HepG2 (cell line): Measurements from ENCODE around the gene AP2B1. TPM values are rescaled to one million over a fixed set of nuclear protein-coding genes. Genes with fewer than 3 reads are reported as not detected.

Experiments
- ATAD3A ChIP-seq: sonication (generic); formaldehyde crosslinking; IDR thresholded peaks from 2 replicates; pipeline ENCODE4 v1.4.0; 2020; ENCODE audit warnings: missing genetic modification reagents
- CBFB ChIP-seq: sonication (generic); formaldehyde crosslinking; IDR thresholded peaks from 2 replicates; pipeline ENCODE4 v1.4.0; 2020; ENCODE audit warnings: missing genetic modification reagents
- ETV5 ChIP-seq: IDR thresholded peaks from 2 replicates; pipeline ENCODE4 v1.6.1; 2018; ENCODE audit warnings: missing biosample characterization, missing genetic modification reagents, inconsistent platforms, borderline replicate concordance
- KAT8 ChIP-seq: IDR thresholded peaks from 2 replicates; pipeline ENCODE4 v1.6.1; 2016; ENCODE audit warnings: missing genetic modification reagents, missing compliant biosample characterization
- KLF12 ChIP-seq: sonication (generic); formaldehyde crosslinking; IDR thresholded peaks from 2 replicates; pipeline ENCODE4 v1.4.0; 2020; ENCODE audit warnings: missing genetic modification reagents, borderline replicate concordance
- KLF9 ChIP-seq: IDR thresholded peaks from 2 replicates; pipeline ENCODE4 v1.6.1; 2016; ENCODE audit warnings: low read depth
- KMT2B ChIP-seq: IDR thresholded peaks from 2 replicates; pipeline ENCODE4 v1.6.1; 2016; ENCODE audit warnings: missing genetic modification reagents, missing compliant biosample characterization
- NCOA1 ChIP-seq: sonication (generic); formaldehyde crosslinking; IDR thresholded peaks from 2 replicates; pipeline ENCODE4 v1.9.0; 2021; ENCODE audit warnings: missing genetic modification reagents
- NFKB2 ChIP-seq: sonication (generic); formaldehyde crosslinking; IDR thresholded peaks from 2 replicates; pipeline ENCODE4 v1.4.0; 2020; ENCODE audit warnings: missing genetic modification reagents, borderline replicate concordance
- PITX1 ChIP-seq: sonication (generic); formaldehyde crosslinking; IDR thresholded peaks from 2 replicates; pipeline ENCODE4 v1.5.1; 2020; ENCODE audit warnings: mild to moderate bottlenecking, missing genetic modification reagents
- RAD21 ChIP-seq: fragments of 450-650 bp; formaldehyde crosslinking; IDR thresholded peaks from 2 replicates; pipeline ENCODE4 v1.5.0; 2020; ENCODE audit warnings: mild to moderate bottlenecking
- REXO4 ChIP-seq: sonication (generic); formaldehyde crosslinking; IDR thresholded peaks from 2 replicates; pipeline ENCODE4 v1.8.0; 2022; ENCODE audit warnings: missing genetic modification reagents, mild to moderate bottlenecking, borderline replicate concordance
- RFXAP ChIP-seq: sonication (generic); formaldehyde crosslinking; IDR thresholded peaks from 2 replicates; pipeline ENCODE4 v1.4.0; 2020; ENCODE audit warnings: missing genetic modification reagents, borderline replicate concordance
- SIN3A ChIP-seq: IDR thresholded peaks from 2 replicates; pipeline ENCODE4 v1.6.1; 2011; ENCODE audit warnings: low read depth, mild to moderate bottlenecking, control low read depth, low read length, borderline replicate concordance
- ZNF207 ChIP-seq: fragments of 450-650 bp; IDR thresholded peaks from 2 replicates; pipeline ENCODE4 v1.6.1; 2016; ENCODE audit warnings: antibody characterized with exemption, borderline replicate concordance
- ZNF567 ChIP-seq: sonication (generic); formaldehyde crosslinking; IDR thresholded peaks from 2 replicates; pipeline ENCODE4 v1.8.1; 2023; ENCODE audit warnings: mild to moderate bottlenecking, missing genetic modification reagents, borderline replicate concordance
- polyA plus RNA-seq, 8 experiments: library from polyadenylated mRNA; depleted of rRNA in 3 of 8; stranded (reverse) in 7 of 8; unstranded in 1 of 8; fragments of >200 nt; fragmentation: Illumina TruSeq in 4 of 8; extraction: Trizol in 4 of 8; gene quantifications; 2 replicates each; pipeline versions ENCODE4 v1.2.1 to v1.2.3, GENCODE V29; 2011 to 2016; ENCODE audit warnings: low read depth in 4 of 8, missing spikeins in 1 of 8, mixed read lengths in 1 of 8; ENCODE audit not compliant: insufficient read depth in 1 of 8
- total RNA-seq, 5 experiments: library from RNA; depleted of rRNA; stranded (reverse); fragments of >200 nt; fragmentation: Illumina TruSeq; extraction: Trizol; gene quantifications; 2 replicates each; pipeline ENCODE4 v1.2.3, GENCODE V29; 2016; ENCODE audit warnings: low read depth in 1 of 5
- TF ChIP-seq, protein P1 (sequence below): sonication (generic); formaldehyde crosslinking; IDR thresholded peaks from 2 replicates; pipeline ENCODE4 v1.8.0; 2022; ENCODE audit warnings: low read depth, missing genetic modification reagents
- TF ChIP-seq, protein P2 (sequence below): sonication (generic); formaldehyde crosslinking; IDR thresholded peaks from 2 replicates; pipeline ENCODE4 v1.4.0; 2020; ENCODE audit warnings: missing genetic modification reagents, borderline replicate concordance
- TF ChIP-seq, protein P3 (sequence below): sonication (generic); formaldehyde crosslinking; IDR thresholded peaks from 2 replicates; pipeline ENCODE4 v1.4.0; 2020; ENCODE audit warnings: missing genetic modification reagents
- TF ChIP-seq, protein P4 (sequence below): sonication (generic); formaldehyde crosslinking; IDR thresholded peaks from 2 replicates; pipeline ENCODE4 v1.5.0; 2020; ENCODE audit warnings: mild to moderate bottlenecking, missing genetic modification reagents, borderline replicate concordance

Gene AP2B1
- total and polyA plus RNA-seq, 2 of the 13 experiments (the other 11 are each of a cell fraction or from before 2014, with no cell fraction given): 23.8 to 71.3 TPM

DNA sequence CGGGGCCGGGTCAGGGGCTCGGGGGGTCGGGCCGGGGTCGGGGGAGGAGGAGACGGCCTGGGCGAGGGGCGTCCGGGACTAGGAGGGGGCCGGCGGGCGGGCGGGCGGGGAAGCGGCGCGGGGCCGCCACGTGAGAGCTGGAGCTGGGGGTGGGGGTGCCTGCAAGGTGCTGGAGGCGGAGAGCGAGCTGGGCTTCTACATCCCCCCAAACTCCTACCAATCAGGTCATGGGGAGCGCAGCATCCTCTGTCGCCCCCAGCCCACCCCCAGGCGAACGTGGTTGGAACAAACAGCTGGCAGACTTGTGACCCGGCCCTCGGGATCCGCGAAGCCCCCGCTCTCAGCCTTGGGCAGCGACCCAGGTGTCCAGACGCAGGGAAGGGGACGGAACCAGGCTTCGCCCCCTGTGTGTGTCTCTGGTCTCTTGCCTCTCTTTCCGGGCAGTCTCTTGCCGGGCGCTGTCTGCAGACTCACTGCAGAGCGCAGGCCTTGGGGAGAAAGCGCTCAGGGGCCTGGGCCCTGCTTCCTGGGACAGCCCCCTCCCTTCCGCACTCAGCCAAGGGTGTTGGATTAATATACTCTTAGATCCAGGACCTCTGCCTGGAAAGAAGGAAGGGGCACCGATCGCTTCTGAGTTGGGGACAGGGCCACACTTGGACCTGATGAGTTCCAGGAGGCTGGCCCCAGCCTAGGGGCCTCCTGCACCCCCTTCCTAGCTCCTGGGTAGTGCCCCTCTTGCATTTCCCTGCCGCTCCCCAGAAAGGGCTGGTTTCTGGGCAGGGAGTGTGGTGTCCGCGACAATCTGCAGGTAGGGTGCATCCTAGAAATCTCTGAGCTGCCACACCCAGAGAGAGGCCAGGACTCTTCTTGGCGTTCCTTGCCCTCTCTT, 145.0 kb downstream of the AP2B1 start (continued):
- TF ChIP-seq, protein P1, sequence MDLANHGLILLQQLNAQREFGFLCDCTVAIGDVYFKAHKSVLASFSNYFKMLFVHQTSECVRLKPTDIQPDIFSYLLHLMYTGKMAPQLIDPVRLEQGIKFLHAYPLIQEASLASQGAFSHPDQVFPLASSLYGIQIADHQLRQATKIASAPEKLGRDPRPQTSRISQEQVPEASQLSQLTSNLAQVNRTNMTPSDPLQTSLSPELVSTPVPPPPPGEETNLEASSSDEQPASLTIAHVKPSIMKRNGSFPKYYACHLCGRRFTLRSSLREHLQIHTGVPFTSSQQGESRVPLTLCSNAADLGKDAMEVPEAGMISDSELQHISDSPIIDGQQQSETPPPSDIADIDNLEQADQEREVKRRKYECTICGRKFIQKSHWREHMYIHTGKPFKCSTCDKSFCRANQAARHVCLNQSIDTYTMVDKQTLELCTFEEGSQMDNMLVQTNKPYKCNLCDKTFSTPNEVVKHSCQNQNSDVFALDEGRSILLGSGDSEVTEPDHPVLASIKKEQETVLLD (CRISPR knock-in tag): no peak
- TF ChIP-seq RAD21 (peak; percentile 13; the same call in 1 of the 2 replicates), ZNF567 (no peak), KAT8 (CRISPR knock-in tag) (no peak), ETV5 (CRISPR knock-in tag) (0 out of 2 replicates have a peak, but pooled peaks have one; percentile 14), KMT2B (CRISPR knock-in tag) (no peak), NFKB2 (no peak), PITX1 (no peak), KLF12 (no peak), SIN3A (no peak), ZNF207 (no peak), NCOA1 (no peak), CBFB (CRISPR knock-in tag) (no peak), ATAD3A (CRISPR knock-in tag) (no peak), KLF9 (no peak), REXO4 (CRISPR knock-in tag) (no peak), RFXAP (CRISPR knock-in tag) (no peak)
- TF ChIP-seq, protein P2, sequence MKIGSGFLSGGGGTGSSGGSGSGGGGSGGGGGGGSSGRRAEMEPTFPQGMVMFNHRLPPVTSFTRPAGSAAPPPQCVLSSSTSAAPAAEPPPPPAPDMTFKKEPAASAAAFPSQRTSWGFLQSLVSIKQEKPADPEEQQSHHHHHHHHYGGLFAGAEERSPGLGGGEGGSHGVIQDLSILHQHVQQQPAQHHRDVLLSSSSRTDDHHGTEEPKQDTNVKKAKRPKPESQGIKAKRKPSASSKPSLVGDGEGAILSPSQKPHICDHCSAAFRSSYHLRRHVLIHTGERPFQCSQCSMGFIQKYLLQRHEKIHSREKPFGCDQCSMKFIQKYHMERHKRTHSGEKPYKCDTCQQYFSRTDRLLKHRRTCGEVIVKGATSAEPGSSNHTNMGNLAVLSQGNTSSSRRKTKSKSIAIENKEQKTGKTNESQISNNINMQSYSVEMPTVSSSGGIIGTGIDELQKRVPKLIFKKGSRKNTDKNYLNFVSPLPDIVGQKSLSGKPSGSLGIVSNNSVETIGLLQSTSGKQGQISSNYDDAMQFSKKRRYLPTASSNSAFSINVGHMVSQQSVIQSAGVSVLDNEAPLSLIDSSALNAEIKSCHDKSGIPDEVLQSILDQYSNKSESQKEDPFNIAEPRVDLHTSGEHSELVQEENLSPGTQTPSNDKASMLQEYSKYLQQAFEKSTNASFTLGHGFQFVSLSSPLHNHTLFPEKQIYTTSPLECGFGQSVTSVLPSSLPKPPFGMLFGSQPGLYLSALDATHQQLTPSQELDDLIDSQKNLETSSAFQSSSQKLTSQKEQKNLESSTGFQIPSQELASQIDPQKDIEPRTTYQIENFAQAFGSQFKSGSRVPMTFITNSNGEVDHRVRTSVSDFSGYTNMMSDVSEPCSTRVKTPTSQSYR: no peak
- TF ChIP-seq, protein P3, sequence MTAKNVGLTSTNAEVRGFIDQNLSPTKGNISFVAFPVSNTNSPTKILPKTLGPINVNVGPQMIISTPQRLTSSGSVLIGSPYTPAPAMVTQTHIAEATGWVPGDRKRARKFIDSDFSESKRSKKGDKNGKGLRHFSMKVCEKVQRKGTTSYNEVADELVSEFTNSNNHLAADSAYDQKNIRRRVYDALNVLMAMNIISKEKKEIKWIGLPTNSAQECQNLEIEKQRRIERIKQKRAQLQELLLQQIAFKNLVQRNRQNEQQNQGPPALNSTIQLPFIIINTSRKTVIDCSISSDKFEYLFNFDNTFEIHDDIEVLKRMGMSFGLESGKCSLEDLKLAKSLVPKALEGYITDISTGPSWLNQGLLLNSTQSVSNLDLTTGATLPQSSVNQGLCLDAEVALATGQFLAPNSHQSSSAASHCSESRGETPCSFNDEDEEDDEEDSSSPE (CRISPR knock-in tag): peak; percentile 10; the same call in 1 of the 2 replicates
- TF ChIP-seq, protein P4, sequence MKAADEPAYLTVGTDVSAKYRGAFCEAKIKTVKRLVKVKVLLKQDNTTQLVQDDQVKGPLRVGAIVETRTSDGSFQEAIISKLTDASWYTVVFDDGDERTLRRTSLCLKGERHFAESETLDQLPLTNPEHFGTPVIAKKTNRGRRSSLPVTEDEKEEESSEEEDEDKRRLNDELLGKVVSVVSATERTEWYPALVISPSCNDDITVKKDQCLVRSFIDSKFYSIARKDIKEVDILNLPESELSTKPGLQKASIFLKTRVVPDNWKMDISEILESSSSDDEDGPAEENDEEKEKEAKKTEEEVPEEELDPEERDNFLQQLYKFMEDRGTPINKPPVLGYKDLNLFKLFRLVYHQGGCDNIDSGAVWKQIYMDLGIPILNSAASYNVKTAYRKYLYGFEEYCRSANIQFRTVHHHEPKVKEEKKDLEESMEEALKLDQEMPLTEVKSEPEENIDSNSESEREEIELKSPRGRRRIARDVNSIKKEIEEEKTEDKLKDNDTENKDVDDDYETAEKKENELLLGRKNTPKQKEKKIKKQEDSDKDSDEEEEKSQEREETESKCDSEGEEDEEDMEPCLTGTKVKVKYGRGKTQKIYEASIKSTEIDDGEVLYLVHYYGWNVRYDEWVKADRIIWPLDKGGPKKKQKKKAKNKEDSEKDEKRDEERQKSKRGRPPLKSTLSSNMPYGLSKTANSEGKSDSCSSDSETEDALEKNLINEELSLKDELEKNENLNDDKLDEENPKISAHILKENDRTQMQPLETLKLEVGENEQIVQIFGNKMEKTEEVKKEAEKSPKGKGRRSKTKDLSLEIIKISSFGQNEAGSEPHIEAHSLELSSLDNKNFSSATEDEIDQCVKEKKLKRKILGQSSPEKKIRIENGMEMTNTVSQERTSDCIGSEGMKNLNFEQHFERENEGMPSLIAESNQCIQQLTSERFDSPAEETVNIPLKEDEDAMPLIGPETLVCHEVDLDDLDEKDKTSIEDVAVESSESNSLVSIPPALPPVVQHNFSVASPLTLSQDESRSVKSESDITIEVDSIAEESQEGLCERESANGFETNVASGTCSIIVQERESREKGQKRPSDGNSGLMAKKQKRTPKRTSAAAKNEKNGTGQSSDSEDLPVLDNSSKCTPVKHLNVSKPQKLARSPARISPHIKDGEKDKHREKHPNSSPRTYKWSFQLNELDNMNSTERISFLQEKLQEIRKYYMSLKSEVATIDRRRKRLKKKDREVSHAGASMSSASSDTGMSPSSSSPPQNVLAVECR (CRISPR knock-in tag): 0 out of 2 replicates have a peak, but pooled peaks have one; percentile 2
